ENCODE data around the gene DCHS2.

DNA sequence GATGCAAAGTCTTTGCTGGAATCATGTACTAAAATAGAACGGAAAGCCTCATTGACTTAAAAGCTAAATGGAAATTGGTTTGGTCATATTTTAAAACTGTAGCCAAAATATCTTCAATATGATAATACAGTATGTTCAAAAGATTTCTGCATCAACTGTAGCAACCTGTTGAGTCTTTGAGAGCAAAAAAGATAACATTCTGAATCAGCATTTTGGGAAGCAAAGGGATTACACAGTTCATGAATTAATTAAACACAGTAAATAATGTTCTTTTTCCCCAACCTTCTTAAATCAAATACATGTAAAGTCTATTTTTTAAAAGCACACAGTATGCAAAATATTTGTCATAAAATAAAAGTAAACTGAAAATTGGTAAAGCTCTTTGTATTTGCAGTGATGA, 50.5 kb downstream of the DCHS2 start:
- TF ChIP-seq, protein P1, sequence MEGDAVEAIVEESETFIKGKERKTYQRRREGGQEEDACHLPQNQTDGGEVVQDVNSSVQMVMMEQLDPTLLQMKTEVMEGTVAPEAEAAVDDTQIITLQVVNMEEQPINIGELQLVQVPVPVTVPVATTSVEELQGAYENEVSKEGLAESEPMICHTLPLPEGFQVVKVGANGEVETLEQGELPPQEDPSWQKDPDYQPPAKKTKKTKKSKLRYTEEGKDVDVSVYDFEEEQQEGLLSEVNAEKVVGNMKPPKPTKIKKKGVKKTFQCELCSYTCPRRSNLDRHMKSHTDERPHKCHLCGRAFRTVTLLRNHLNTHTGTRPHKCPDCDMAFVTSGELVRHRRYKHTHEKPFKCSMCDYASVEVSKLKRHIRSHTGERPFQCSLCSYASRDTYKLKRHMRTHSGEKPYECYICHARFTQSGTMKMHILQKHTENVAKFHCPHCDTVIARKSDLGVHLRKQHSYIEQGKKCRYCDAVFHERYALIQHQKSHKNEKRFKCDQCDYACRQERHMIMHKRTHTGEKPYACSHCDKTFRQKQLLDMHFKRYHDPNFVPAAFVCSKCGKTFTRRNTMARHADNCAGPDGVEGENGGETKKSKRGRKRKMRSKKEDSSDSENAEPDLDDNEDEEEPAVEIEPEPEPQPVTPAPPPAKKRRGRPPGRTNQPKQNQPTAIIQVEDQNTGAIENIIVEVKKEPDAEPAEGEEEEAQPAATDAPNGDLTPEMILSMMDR (IDR thresholded peaks at IDR 0.05): no peak
- no peak for TF ChIP-seq POLR2A (IDR thresholded peaks at IDR 0.05)

Measured in esophagus squamous epithelium (tissue), 4 donors.